NCI-H510A treated with DMSO at 0.1 percent for 48 hours (cell line): ENCODE measurements around the gene AMN1.
"Not testable (repeated sequence)": the region's sequence is repeated elsewhere in the genome, so short reads cannot be mapped to it uniquely, and the experiment has no call there.

Experiments used
- DNase-seq: peaks from one replicate; lab custom pipeline; 2025; lab: John Stamatoyannopoulos, UW

The AMN1 gene

GRCh38 chr12:31733549-31734432, 5.0 kb upstream of the AMN1 start:
- not testable (repeated sequence) for DNase-seq

GRCh38 chr12:31732926-31733548, 4.2 kb upstream of the AMN1 start:
- no peak for DNase-seq

- not testable (repeated sequence) for DNase-seq
Measured at GRCh38 chr12:31731203-31731602, 2.4 kb upstream of the AMN1 start.

- DNase-seq: no peak
Measured at GRCh38 chr12:31729705-31730104, 884 bp upstream of the AMN1 start.

GRCh38 chr12:31728289-31728916, 418 bp downstream of the AMN1 start:
- no peak for DNase-seq

GRCh38 chr12:31727192-31727591, 1.6 kb downstream of the AMN1 start:
- no peak for DNase-seq

GRCh38 chr12:31726575-31726974, 2.2 kb downstream of the AMN1 start:
- no peak for DNase-seq

- no peak for DNase-seq
Measured at GRCh38 chr12:31724557-31724956, 4.3 kb downstream of the AMN1 start.

GRCh38 chr12:31722580-31722979, 6.2 kb downstream of the AMN1 start:
- DNase-seq: no peak

GRCh38 chr12:31718542-31719198, 10.2 kb downstream of the AMN1 start:
- not testable (repeated sequence) for DNase-seq

- DNase-seq: not testable (repeated sequence)
Measured at GRCh38 chr12:31716998-31717397, 11.8 kb downstream of the AMN1 start.

- DNase-seq: no peak
Measured at GRCh38 chr12:31715283-31715825, 13.5 kb downstream of the AMN1 start.

- no peak for DNase-seq
Measured at GRCh38 chr12:31714406-31715271, 14.2 kb downstream of the AMN1 start.

GRCh38 chr12:31712877-31713276, 15.9 kb downstream of the AMN1 start:
- DNase-seq: no peak

GRCh38 chr12:31710021-31710818, 18.6 kb downstream of the AMN1 start:
- no peak for DNase-seq

GRCh38 chr12:31708118-31708517, 20.7 kb downstream of the AMN1 start:
- DNase-seq: not testable (repeated sequence)

- no peak for DNase-seq
Measured at GRCh38 chr12:31705621-31706020, 23.2 kb downstream of the AMN1 start.

GRCh38 chr12:31702047-31702446, 26.8 kb downstream of the AMN1 start:
- DNase-seq: no peak

GRCh38 chr12:31689921-31690320, 38.9 kb downstream of the AMN1 start:
- DNase-seq: not testable (repeated sequence)

GRCh38 chr12:31687101-31687527, 41.7 kb downstream of the AMN1 start:
- DNase-seq: no peak
